Measurements from ENCODE around the gene ZNF679.

DNA sequence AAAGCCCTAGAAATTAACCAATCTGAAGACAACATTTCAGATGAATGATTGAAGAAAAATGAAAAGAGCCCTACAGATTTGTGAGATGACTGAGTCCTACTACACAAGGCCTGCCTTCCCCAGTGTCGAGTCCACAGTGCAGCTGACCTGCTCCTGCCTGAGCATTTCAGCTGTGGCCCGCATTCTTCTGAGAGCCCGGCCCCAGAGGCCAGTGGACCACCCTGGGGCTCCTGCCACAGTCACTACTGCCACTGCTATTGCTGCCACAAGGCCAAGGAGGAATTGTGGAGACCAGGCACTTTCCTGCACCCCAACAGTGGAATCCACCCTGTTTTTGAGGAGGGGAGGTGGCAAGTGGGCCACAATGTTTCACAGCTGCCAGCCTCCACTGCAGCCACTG, 40.9 kb upstream of the ZNF679 start:
- TF ChIP-seq, protein P1, sequence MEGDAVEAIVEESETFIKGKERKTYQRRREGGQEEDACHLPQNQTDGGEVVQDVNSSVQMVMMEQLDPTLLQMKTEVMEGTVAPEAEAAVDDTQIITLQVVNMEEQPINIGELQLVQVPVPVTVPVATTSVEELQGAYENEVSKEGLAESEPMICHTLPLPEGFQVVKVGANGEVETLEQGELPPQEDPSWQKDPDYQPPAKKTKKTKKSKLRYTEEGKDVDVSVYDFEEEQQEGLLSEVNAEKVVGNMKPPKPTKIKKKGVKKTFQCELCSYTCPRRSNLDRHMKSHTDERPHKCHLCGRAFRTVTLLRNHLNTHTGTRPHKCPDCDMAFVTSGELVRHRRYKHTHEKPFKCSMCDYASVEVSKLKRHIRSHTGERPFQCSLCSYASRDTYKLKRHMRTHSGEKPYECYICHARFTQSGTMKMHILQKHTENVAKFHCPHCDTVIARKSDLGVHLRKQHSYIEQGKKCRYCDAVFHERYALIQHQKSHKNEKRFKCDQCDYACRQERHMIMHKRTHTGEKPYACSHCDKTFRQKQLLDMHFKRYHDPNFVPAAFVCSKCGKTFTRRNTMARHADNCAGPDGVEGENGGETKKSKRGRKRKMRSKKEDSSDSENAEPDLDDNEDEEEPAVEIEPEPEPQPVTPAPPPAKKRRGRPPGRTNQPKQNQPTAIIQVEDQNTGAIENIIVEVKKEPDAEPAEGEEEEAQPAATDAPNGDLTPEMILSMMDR (conservative IDR thresholded peaks at IDR 0.05) = no peak
- no peak for TF ChIP-seq EZH2 (IDR thresholded peaks at IDR 0.05; ENCODE audit: low read depth)

All from PC-9 (cell line).